Large intestine (tissue), 12 donors: ENCODE data around the gene KRTAP19-7. TPM values are rescaled to one million over a fixed set of nuclear protein-coding genes. Genes with fewer than 3 reads are reported as not detected.

Experiments
- DNase-seq, 2 donors: peaks; one replicate each; pipeline versions ENCODE4 v3.0.0 to v3.0.0-alpha.2; 2013
- H3K27ac ChIP-seq: one replicate; pipeline ENCODE4 v1.5.1; 2013; ENCODE audit warnings: low read length
- H3K27me3 ChIP-seq: 2 replicates; pipeline ENCODE4 v1.6.1; 2013; ENCODE audit warnings: low read length; ENCODE audit not compliant: control insufficient read depth, insufficient read depth
- H3K36me3 ChIP-seq: 2 replicates; pipeline ENCODE4 v1.6.1; 2013; ENCODE audit warnings: low read length; ENCODE audit not compliant: control insufficient read depth, insufficient read depth
- H3K4me1 ChIP-seq: one replicate; pipeline ENCODE4 v1.6.1; 2013; ENCODE audit warnings: low read length; ENCODE audit not compliant: control insufficient read depth, insufficient read depth
- H3K4me3 ChIP-seq: one replicate; pipeline ENCODE4 v1.5.1; 2013; ENCODE audit warnings: low read length
- H3K9me3 ChIP-seq: one replicate; pipeline ENCODE4 v1.6.1; 2013; ENCODE audit warnings: mild to moderate bottlenecking, low read depth, low read length, moderate library complexity; ENCODE audit not compliant: control insufficient read depth
- WGBS: methylation state at CpG from one replicate; pipeline ENCODE4 v1.1.5; 2013; ENCODE audit warnings: low lambda C conversion rate; ENCODE audit not compliant: insufficient coverage; 5-methylcytosine and 5-hydroxymethylcytosine counted together
- long read RNA-seq, 11 donors: transcript quantifications; one replicate each; lab custom pipeline, GENCODE V29; 2026
- polyA plus RNA-seq: library from polyadenylated mRNA; unstranded; fragments of 120-200 nt; gene quantifications from one replicate; pipeline ENCODE4 v1.2.1, GENCODE V29; 2013

The KRTAP19-7 gene, protein sequence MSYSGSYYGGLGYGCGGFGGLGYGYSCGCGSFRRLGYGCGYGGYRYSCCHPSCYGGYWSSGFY
- polyA plus RNA-seq: not detected
- long read RNA-seq, donor 1: 0 reads
- long read RNA-seq, donor 2: 0 reads
- long read RNA-seq, donor 3: 0 reads
- long read RNA-seq, donor 4: 0 reads
- long read RNA-seq, donor 5: 0 reads
- long read RNA-seq, donor 6: 0 reads
- long read RNA-seq, donor 7: 0 reads
- long read RNA-seq, donor 8: 0 reads
- long read RNA-seq, donor 9: 0 reads
- long read RNA-seq, donor 10: 0 reads
- long read RNA-seq, donor 11: 0 reads

DNA sequence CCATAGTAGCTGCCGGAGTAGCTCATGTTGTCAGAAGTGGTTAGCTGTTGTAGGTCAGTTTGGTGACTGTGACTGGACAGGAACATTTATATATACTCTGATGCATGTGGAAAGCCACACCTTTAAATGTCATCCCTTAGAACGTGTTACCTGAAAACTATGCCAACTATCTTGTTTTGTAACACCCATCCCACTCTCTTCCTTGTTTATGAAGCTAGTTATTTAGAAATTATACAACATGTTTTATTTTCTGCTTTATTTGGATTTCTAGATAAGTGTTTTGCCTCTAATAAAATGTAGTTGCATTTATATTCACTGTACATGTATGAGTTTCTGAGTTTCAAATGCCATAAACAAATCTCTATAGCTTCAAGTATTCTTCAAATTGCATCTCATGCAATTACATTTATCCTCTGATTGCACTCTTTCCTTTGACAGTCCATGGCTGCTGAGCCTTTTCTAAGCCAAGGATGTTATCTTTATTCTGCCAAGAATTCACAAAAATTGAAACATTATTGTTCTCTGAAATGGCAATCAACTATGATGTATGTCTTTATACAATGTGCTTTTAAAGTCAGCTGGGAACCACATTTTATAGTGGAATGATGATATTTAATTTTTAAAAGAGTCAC is at the start of gene KRTAP19-7:
TSS of gene KRTAP19-7 (minus strand) at position 51 of the 632 bp plus-strand sequence. CDS start at position 26, 25 bp downstream.
- Histone ChIP-seq H3K27me3 (no peaks in the 10 kb centered on the region), H3K4me1 (no peaks in the 10 kb centered on the region), H3K4me3 (no peak within 1 kb of the TSS), H3K36me3 (no peaks in the 10 kb centered on the region), H3K9me3 (no peaks in the 10 kb centered on the region), H3K27ac (no peak within 1 kb of the TSS)
- WGBS: 57% methylated on average over 1 of the region's 2 CpGs
- no peak for DNase-seq

DNA sequence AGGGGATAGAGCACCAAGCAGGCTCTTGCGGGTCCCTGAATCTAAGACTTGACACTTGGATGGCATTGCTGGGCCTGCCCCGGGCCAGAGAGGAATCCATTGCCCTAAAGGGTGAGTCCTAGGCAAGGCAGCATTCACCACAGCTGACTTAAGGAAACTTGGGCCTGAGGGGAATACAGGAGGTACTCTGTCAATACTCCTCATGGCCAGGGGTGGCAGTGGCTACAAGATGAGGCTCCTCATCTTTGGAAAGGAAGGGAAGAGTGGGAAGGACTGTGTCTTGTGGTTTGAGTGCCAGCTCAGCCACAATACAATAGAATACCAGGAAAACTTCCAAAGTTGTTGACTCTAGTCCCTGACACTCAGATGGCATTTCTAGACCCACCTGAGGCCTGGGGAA is 44.9 kb upstream of the KRTAP19-7 start:
- no peak overlapping the region for H3K27ac ChIP-seq
- WGBS: 100% methylated on average over 1 of the region's 2 CpGs
- H3K4me3 ChIP-seq: no peak overlapping the region
- no peaks in the 10 kb centered on the region for H3K27me3 ChIP-seq
- peaks cover 3% of the 10 kb centered on the region for H3K9me3 ChIP-seq
- DNase-seq: no peak
- no peaks in the 10 kb centered on the region for H3K36me3 ChIP-seq
- H3K4me1 ChIP-seq: no peaks in the 10 kb centered on the region

DNA sequence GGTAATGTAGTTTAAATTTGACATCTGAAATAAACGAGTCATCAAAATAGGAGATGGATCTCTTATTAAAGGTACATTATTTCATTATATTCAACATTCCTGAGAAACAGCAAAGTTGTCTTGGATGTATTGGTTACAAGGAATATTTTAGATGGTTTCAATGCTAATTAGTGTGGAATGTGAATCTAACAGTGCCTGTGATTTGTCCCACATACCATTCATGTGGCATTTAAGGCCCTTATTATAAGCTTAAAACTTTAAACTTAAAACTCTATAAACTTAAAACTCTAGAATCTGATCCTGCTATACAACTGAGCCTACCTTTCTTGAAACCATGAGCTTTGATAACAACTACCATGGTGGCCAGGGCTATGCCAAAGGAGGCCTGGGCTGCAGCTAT is 39.7 kb upstream of the KRTAP19-7 start, which contains the start of gene KRTAP22-1:
TSS of gene KRTAP22-1 (plus strand) at position 301 of the 400 bp plus-strand sequence.
- no peak for DNase-seq
- no CpG with 5 or more reads among the region's 1 CpG for WGBS

DNA sequence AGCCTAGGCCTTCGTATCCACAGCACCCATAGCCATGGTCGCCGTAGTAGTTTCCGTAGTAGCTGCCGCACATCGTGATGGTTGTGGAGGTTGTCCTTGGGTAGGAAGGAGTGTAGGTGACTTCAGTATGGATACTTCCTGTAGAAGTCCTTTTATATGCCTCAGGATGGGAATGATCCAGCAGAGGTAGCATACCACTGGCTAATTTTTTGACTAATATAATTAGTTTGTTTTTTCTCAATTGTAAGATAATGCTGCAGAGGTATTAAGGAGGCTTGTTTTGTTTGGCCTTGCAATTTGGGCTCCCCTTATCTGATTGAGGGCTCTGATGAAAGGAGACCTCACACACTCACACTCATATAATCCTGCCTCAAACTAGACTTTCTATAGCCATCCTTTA is 37.7 kb upstream of the KRTAP19-7 start, which contains the start of gene KRTAP6-2:
TSS of gene KRTAP6-2 (minus strand) at position 101 of the 400 bp plus-strand sequence. CDS start at position 73, 28 bp downstream.
- no peaks in the 10 kb centered on the region for H3K36me3 ChIP-seq
- H3K4me3 ChIP-seq: no peak within 1 kb of the TSS
- WGBS: no CpG with 5 or more reads among the region's 6 CpGs
- no peaks in the 10 kb centered on the region for H3K27me3 ChIP-seq
- no peaks in the 10 kb centered on the region for H3K9me3 ChIP-seq
- no peaks in the 10 kb centered on the region for H3K4me1 ChIP-seq
- H3K27ac ChIP-seq: no peak within 1 kb of the TSS
- DNase-seq: no peak

More for the DNA sequence above, 39.7 kb upstream of the KRTAP19-7 start, which contains the start of gene KRTAP22-1:
- Histone ChIP-seq H3K9me3 (peaks cover 3% of the 10 kb centered on the region), H3K27ac (no peak within 1 kb of the TSS), H3K4me3 (no peak within 1 kb of the TSS), H3K36me3 (no peaks in the 10 kb centered on the region), H3K4me1 (no peaks in the 10 kb centered on the region), H3K27me3 (no peaks in the 10 kb centered on the region)

DNA sequence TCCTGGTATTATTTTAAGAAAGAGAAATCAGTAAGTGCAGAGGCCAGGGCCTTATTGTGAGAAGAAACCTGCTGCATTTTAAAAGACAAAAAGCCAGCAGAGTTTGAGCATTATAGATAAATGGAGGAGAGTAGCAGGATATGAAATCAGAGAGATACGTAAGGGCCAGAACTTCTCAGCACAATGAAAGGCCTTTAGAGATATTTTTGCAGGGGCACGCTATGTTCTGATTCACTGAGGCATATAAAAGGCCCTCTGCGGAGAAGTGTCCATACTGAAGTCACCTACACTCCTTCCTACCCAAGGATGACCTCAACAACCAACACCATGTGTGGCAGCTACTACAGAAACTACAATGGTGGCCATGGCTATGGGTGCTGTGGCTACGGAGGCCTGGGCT is 31.0 kb upstream of the KRTAP19-7 start, which contains the start of gene KRTAP6-3:
TSS of gene KRTAP6-3 (plus strand) at position 301 of the 400 bp plus-strand sequence. CDS start at position 307, 6 bp downstream.
- Histone ChIP-seq H3K27ac (no peak within 1 kb of the TSS), H3K9me3 (peaks cover 2% of the 10 kb centered on the region), H3K4me1 (no peaks in the 10 kb centered on the region), H3K36me3 (no peaks in the 10 kb centered on the region), H3K4me3 (no peak within 1 kb of the TSS), H3K27me3 (no peaks in the 10 kb centered on the region)
- DNase-seq: no peak
- WGBS: no CpG with 5 or more reads among the region's 4 CpGs

DNA sequence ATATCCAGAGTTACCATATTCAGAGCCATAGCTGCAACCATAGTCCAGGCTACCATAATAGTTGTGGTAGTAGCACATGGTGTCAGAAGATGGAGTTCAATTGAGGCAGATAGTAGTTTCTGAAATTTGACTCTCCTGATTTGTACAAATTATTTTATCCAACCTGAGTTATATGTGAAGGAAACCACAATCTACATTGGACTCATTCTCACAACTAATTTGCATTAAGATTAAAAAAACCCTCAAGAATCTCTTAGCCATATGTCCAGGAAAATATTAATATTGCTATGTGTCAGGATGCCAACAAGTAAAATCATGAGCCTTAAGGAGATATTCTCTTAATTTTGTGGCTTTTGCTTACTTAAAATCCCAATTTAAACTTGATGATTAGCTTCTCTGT is 29.2 kb upstream of the KRTAP19-7 start, which contains the start of gene KRTAP22-2:
TSS of gene KRTAP22-2 (minus strand) at position 101 of the 400 bp plus-strand sequence.
- Histone ChIP-seq H3K27me3 (no peaks in the 10 kb centered on the region), H3K4me3 (no peak within 1 kb of the TSS), H3K4me1 (no peaks in the 10 kb centered on the region), H3K36me3 (no peaks in the 10 kb centered on the region), H3K27ac (no peak within 1 kb of the TSS), H3K9me3 (peaks cover 2% of the 10 kb centered on the region)
- no peak for DNase-seq

DNA sequence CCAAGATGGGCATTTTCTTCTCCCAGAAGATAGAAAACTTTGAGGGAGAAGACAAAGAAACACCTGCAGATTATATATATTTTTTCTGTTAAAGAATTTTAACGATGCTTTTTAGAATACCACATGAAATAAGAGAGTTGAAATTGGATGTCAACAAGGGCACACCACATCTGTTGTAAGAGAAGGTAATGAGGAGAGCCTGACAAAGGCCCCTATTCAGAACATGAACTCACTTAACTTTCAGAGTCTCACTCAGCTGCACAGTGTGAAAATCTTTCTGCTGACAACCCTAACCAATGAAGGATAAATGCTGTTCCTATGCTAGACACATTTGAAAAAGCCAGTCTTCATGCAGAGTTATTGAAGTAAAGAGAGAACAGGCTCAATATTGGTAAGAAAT is 21.8 kb upstream of the KRTAP19-7 start:
- no peaks in the 10 kb centered on the region for H3K4me1 ChIP-seq
- no peak overlapping the region for H3K27ac ChIP-seq
- WGBS: 100% methylated on average over 1 of the region's 1 CpG
- no peaks in the 10 kb centered on the region for H3K9me3 ChIP-seq
- H3K36me3 ChIP-seq: no peaks in the 10 kb centered on the region
- H3K27me3 ChIP-seq: no peaks in the 10 kb centered on the region
- H3K4me3 ChIP-seq: no peak overlapping the region
- DNase-seq: no peak

DNA sequence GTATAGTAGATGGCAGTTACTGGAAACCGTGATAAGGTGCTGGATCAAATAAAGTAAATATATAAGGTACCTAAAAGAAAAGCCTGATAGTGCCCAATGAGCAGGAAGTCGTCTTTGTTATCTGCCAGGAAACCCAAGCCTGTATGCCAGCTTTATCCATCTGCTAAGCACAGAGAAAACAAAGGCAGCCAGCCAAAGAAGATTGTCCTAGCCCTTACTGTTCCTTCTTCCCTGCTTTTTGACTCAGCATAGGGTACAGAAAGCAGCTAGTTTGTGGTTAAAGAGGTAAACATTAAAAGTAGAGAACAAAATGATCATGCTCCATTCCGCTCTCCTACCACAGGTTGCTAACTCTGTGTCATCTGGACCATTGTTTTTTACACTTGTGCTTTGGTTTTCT is 19.0 kb upstream of the KRTAP19-7 start:
- DNase-seq: no peak
- H3K4me3 ChIP-seq: no peak overlapping the region
- H3K9me3 ChIP-seq: no peaks in the 10 kb centered on the region
- no peaks in the 10 kb centered on the region for H3K4me1 ChIP-seq
- WGBS: no CpG with 5 or more reads among the region's 3 CpGs
- no peak overlapping the region for H3K27ac ChIP-seq
- H3K27me3 ChIP-seq: no peaks in the 10 kb centered on the region
- H3K36me3 ChIP-seq: no peaks in the 10 kb centered on the region

DNA sequence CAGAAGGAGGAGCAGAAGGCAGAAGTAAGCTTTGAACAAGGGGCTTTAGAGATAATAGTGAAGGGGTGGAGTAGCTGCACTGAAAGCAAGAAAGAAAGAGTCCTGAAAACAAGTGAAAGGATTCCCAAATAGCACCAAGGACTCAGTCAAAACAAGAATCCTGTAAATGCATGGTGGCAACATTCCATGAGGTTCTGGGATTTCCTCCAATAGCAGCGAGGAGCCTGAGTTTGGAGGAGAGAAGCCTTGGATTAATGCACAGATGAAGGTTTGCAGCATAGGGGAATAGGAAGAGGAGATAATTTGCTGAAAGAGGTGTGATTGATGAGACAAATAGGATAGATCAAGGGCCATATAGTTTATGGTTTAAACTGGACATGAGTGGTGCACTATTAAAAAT is 18.2 kb upstream of the KRTAP19-7 start:
- no peak overlapping the region for H3K27ac ChIP-seq
- no peak overlapping the region for H3K4me3 ChIP-seq
- H3K9me3 ChIP-seq: no peaks in the 10 kb centered on the region
- H3K36me3 ChIP-seq: no peaks in the 10 kb centered on the region
- H3K27me3 ChIP-seq: no peaks in the 10 kb centered on the region
- no peak for DNase-seq
- no CpG with 5 or more reads among the region's 1 CpG for WGBS
- no peaks in the 10 kb centered on the region for H3K4me1 ChIP-seq

DNA sequence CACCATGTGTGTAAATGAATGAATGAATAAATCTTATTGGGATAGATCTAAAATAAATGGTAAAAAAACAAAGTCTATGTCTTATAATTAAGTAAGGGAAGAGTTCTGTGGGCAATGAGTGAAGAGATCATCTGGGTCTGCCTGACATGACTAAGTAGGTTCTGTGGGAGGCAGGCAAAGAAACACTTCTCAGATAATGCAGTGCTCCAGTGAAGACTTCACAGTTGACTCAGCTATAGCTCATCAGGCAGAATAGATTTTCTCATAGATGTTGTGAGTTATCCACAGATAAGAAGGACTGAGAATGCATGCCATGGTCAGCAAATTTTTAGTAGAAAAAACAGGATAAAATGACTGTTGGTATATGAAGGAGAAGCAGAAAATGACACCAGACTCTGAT is 16.7 kb upstream of the KRTAP19-7 start:
- Histone ChIP-seq H3K27ac (no peak overlapping the region), H3K9me3 (no peaks in the 10 kb centered on the region), H3K4me3 (no peak overlapping the region), H3K27me3 (no peaks in the 10 kb centered on the region), H3K36me3 (no peaks in the 10 kb centered on the region), H3K4me1 (no peaks in the 10 kb centered on the region)
- no peak for DNase-seq
